Mammary epithelial cell (primary cell): ENCODE measurements around the gene CDK14.

Experiments
- CTCF ChIP-seq, 2 donors: IDR thresholded peaks in 1 of 2; conservative IDR thresholded peaks in 1 of 2; 2 replicates each; pipeline ENCODE4 v1.5.1; 2011 to 2012; ENCODE audit warnings: inconsistent platforms in 2 of 2, low read length in 2 of 2, mild to moderate bottlenecking in 2 of 2, control low read depth in 1 of 2, low read depth in 1 of 2; ENCODE audit not compliant: insufficient read depth in 1 of 2; ENCODE audit errors: extremely low read depth in 1 of 2
- EZH2 ChIP-seq: IDR thresholded peaks from 2 replicates; pipeline ENCODE4 v1.6.1; 2012; ENCODE audit warnings: low read length, inconsistent platforms, borderline replicate concordance

GRCh38 chr7:90877201-90877600, 281.1 kb downstream of the CDK14 start:
- TF ChIP-seq CTCF (conservative IDR thresholded peaks at IDR 0.05 in 1 of 2, IDR thresholded peaks at IDR 0.05 in 1 of 2; ENCODE audit: extremely low read depth in 1 of 2, insufficient read depth in 1 of 2, low read depth in 1 of 2, low read length in 2 of 2): no peak
- no peak for TF ChIP-seq EZH2
